IPS DF 6.9 (cell line): ENCODE data around the gene UCMA.
"Not testable (repeated sequence)": the region's sequence is repeated elsewhere in the genome, so short reads cannot be mapped to it uniquely, and the experiment has no call there.

Source experiments
- DNase-seq: peaks from one replicate; pipeline ENCODE4 v3.0.0-alpha.2; 2013; ENCODE audit warnings: low read depth, low spot score
- H3K27ac ChIP-seq: one replicate; pipeline ENCODE4 v1.5.1; 2013; ENCODE audit warnings: low read length, control low read depth
- H3K27me3 ChIP-seq: 2 replicates; pipeline ENCODE4 v1.6.1; 2013; ENCODE audit warnings: mild to moderate bottlenecking, low read length; ENCODE audit not compliant: control insufficient read depth, insufficient read depth
- H3K36me3 ChIP-seq: 2 replicates; pipeline ENCODE4 v1.6.1; 2013; ENCODE audit warnings: low read length; ENCODE audit not compliant: control insufficient read depth, insufficient read depth
- H3K4me1 ChIP-seq: 2 replicates; pipeline ENCODE4 v1.6.1; 2013; ENCODE audit warnings: low read length; ENCODE audit not compliant: control insufficient read depth, insufficient read depth
- H3K4me3 ChIP-seq: 2 replicates; pipeline ENCODE4 v1.5.1; 2013; ENCODE audit warnings: mild to moderate bottlenecking, low read length
- H3K9me3 ChIP-seq: 2 replicates; pipeline ENCODE4 v1.6.1; 2013; ENCODE audit warnings: low read length, inconsistent platforms; ENCODE audit not compliant: control insufficient read depth, insufficient read depth
- WGBS: extraction: QIAGEN DNeasy Blood & Tissue Kit; methylation state at CpG from one replicate; pipeline ENCODE4 v1.1.7; 2013; ENCODE audit warnings: mixed read lengths, missing lambda C conversion rate; ENCODE audit not compliant: insufficient read length, insufficient coverage; 5-methylcytosine and 5-hydroxymethylcytosine counted together

The UCMA gene

GRCh38 chr10:13234736-13235135, 562 bp upstream of the UCMA start:
- H3K27ac ChIP-seq, H3K27me3 ChIP-seq, H3K36me3 ChIP-seq, H3K4me1 ChIP-seq, H3K4me3 ChIP-seq, DNase-seq, H3K9me3 ChIP-seq: not testable (repeated sequence)
- no CpG with 5 or more reads among the region's 13 CpGs for WGBS

- Histone ChIP-seq H3K36me3 (no peaks in the 10 kb centered on the region), H3K4me1 (peaks cover 5% of the 10 kb centered on the region), H3K27me3 (no peaks in the 10 kb centered on the region), H3K4me3 (no peak overlapping the region), H3K27ac (no peak overlapping the region), H3K9me3 (no peaks in the 10 kb centered on the region)
- DNase-seq = no peak
- no CpG with 5 or more reads among the region's 14 CpGs for WGBS
Observed at GRCh38 chr10:13233358-13233757, 816 bp downstream of the UCMA start.

DNA sequence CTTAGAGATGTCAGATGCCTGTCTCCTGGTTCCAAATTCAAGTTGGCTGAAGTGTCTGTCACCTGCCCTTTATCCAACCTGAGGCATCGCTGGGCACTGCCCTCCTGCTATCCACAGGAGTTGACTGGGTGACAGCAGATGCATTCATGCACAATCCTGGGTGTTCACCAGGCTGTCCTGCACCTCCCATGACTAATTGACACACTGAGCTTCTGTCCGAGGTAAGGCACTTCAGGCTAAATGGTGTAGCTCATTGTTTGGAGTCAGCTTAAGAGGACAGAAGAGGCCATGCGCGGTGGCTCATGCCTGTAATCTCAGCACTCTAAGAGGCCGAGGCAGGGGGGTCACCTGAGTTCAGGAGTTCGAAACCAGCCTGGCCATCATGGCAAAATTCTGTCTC, 2.4 kb downstream of the UCMA start:
- no peak for DNase-seq
- Histone ChIP-seq H3K9me3 (no peaks in the 10 kb centered on the region), H3K27me3 (no peaks in the 10 kb centered on the region), H3K27ac (no peak overlapping the region), H3K4me3 (no peak overlapping the region), H3K36me3 (no peaks in the 10 kb centered on the region), H3K4me1 (peaks cover 5% of the 10 kb centered on the region)
- no CpG with 5 or more reads among the region's 6 CpGs for WGBS

DNA sequence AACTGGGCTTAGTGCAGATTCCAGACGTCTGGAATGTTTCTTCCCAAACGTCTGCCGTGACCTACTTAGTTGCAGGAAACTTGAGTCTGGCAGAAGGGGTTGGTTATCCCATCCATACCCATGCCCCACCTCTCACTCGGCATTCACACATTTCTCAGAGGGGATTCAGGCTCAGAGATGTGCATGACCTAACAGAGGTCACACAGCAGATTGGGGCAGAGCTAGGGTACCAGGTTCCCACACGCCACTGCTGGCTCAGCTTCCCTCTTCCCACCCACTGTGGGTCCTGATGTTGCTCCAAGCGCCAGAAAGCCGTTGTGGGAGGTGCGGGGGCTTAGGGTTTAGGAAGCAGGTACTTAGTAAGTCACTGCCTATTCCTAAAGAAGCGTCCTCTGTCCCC, 3.0 kb downstream of the UCMA start:
- no peak for DNase-seq
- Histone ChIP-seq H3K36me3 (no peaks in the 10 kb centered on the region), H3K27ac (no peak overlapping the region), H3K4me3 (no peak overlapping the region), H3K4me1 (peaks cover 5% of the 10 kb centered on the region), H3K9me3 (no peaks in the 10 kb centered on the region), H3K27me3 (no peaks in the 10 kb centered on the region)
- WGBS = no CpG with 5 or more reads among the region's 9 CpGs

DNA sequence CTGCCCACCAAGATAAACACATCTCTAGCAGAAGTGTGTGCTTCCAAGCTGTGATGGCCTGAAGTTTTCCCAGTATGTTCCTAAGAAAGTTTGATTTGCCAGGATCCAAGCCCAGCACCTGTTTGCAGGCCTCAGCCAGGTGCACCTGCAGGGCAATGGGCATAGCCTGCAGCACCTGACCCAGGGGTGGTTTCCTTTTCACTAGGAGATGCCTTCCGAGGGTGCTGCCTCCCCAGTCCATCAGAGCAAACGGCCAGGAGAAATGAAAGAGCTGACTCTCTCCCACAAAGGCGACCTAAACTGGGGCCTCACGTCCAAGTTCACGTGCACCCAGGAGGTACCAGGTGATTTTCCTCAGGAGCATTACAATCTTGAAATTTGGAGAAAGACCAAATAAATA, 7.1 kb downstream of the UCMA start:
- Histone ChIP-seq H3K27me3 (no peaks in the 10 kb centered on the region), H3K36me3 (no peaks in the 10 kb centered on the region), H3K27ac (no peak overlapping the region), H3K4me3 (no peak overlapping the region), H3K4me1 (peaks cover 2% of the 10 kb centered on the region; the same call in 1 of the 2 replicates), H3K9me3 (no peaks in the 10 kb centered on the region)
- WGBS = no CpG with 5 or more reads among the region's 5 CpGs
- no peak for DNase-seq

DNA sequence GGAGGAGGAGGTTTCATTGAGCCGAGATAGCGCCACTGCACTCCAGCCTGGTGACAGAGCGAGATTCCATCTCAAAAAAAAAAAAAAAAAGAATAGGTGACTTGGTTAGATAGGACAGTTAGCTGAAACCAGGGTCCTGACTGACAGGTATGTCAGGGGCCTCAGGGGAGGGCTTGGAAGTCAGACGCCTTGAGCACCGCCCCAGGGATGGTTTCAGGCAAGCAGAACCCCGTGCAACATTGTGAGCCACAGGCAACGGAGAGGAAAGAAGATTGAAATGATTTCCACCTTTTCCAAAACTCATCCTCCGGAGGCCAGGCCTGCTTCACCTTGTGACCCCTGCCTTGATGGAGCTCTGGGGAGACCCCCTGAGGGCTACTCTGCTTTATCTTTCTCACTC, 8.6 kb downstream of the UCMA start:
- no CpG with 5 or more reads among the region's 8 CpGs for WGBS

GRCh38 chr10:13224210-13224995, 9.8 kb downstream of the UCMA start:
- 100% methylated on average over 1 of the region's 11 CpGs for WGBS
- DNase-seq = no peak
- H3K4me3 ChIP-seq = no peak overlapping the region
- H3K27me3 ChIP-seq = no peaks in the 10 kb centered on the region
- no peaks in the 10 kb centered on the region for H3K36me3 ChIP-seq
- H3K4me1 ChIP-seq = no peaks in the 10 kb centered on the region
- no peak overlapping the region for H3K27ac ChIP-seq
- no peaks in the 10 kb centered on the region for H3K9me3 ChIP-seq

More for the DNA sequence above, 8.6 kb downstream of the UCMA start:
- H3K4me3 ChIP-seq = no peak overlapping the region
- H3K36me3 ChIP-seq = no peaks in the 10 kb centered on the region
- H3K27me3 ChIP-seq = no peaks in the 10 kb centered on the region
- no peaks in the 10 kb centered on the region for H3K9me3 ChIP-seq
- DNase-seq = no peak
- H3K27ac ChIP-seq = no peak overlapping the region
- peaks cover 2% of the 10 kb centered on the region; the same call in 1 of the 2 replicates for H3K4me1 ChIP-seq

DNA sequence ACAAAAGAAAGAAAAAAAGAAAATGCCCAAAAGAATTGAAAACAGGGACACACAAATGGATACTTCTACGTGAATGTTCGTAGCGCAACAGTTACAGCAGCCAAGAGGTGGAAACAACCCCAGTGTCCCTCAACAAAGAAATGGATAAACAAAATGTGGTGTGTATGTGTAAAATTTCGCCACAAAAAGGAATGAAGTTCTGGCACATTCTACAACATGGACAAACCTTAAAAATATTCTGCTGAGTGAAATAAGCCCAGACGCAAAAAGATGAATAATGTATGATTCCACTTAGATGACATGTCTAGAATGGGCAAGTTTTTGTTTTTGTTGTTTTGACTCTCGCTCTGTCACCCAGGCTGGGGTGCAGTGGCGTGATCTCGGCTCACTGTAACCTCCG, 10.9 kb downstream of the UCMA start:
- no peak overlapping the region for H3K4me3 ChIP-seq
- no CpG with 5 or more reads among the region's 9 CpGs for WGBS
- DNase-seq = no peak
- no peaks in the 10 kb centered on the region for H3K36me3 ChIP-seq
- no peak overlapping the region for H3K27ac ChIP-seq
- H3K9me3 ChIP-seq = no peaks in the 10 kb centered on the region
- H3K4me1 ChIP-seq = no peaks in the 10 kb centered on the region
- H3K27me3 ChIP-seq = no peaks in the 10 kb centered on the region

DNA sequence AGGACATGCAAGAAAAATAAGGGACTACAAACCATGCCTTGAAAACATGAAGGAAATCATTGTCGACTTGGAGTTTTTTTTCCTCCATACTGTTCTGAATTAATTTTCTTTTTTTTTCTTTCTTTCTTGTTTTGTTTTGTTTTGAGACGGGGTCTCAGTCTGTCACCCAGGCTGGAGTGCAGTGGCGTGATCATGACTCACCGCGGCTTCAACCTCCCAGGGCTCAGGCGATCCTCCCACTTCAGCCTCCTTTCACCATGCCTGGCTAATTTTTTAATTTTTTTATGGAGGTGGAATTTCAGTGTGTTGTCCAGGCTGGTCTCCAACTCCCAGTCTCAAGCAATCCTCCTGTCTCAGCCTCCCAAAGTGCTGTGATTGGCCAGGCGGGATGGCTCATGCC, 11.6 kb downstream of the UCMA start:
- Histone ChIP-seq H3K36me3 (no peaks in the 10 kb centered on the region), H3K4me1 (no peaks in the 10 kb centered on the region), H3K27ac (no peak overlapping the region), H3K9me3 (no peaks in the 10 kb centered on the region), H3K4me3 (no peak overlapping the region), H3K27me3 (no peaks in the 10 kb centered on the region)
- no CpG with 5 or more reads among the region's 7 CpGs for WGBS
- no peak for DNase-seq

- no CpG with 5 or more reads among the region's 6 CpGs for WGBS
Observed at GRCh38 chr10:13222151-13222550, 12.0 kb downstream of the UCMA start.

DNA sequence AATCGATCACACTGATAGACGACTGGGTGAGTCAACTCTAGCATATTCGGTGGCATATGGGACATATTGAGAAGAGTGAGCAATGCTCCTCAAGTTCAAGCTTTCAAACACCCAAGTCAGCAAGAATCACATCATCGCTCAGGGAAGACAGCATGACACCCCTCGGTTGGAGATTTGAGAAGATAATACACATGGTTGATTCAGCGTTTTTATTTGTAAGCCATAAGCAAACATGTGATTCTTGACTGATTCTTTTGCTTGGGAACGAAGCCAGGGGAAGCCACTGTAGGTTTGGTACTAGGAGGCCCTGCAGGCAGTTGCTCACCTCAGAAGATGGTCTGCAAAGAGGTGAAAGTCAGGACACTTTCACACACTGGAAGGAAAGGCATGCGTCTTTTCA, 12.6 kb downstream of the UCMA start:
- Histone ChIP-seq H3K9me3 (no peaks in the 10 kb centered on the region), H3K4me3 (no peak overlapping the region), H3K4me1 (no peaks in the 10 kb centered on the region), H3K36me3 (no peaks in the 10 kb centered on the region), H3K27me3 (no peaks in the 10 kb centered on the region), H3K27ac (no peak overlapping the region)
- WGBS = no CpG with 5 or more reads among the region's 8 CpGs
- no peak for DNase-seq

More at GRCh38 chr10:13222151-13222550, 12.0 kb downstream of the UCMA start:
- H3K27ac ChIP-seq = no peak overlapping the region
- no peaks in the 10 kb centered on the region for H3K27me3 ChIP-seq
- H3K36me3 ChIP-seq = no peaks in the 10 kb centered on the region
- no peak for DNase-seq
- H3K4me1 ChIP-seq = no peaks in the 10 kb centered on the region
- no peaks in the 10 kb centered on the region for H3K9me3 ChIP-seq
- no peak overlapping the region for H3K4me3 ChIP-seq
